HG02610 (cell line): ENCODE data around the gene COBLL1.

Experiments used
- ATAC-seq: cut with Tn5 transposase; IDR thresholded peaks from one replicate; pipeline ENCODE4 v1.9.1; 2021; ENCODE audit warnings: mild to moderate bottlenecking, moderate library complexity; ENCODE audit not compliant: unreplicated experiment

The COBLL1 gene

GRCh38 chr2:164761737-164762460, 79.7 kb downstream of the COBLL1 start:
- ATAC-seq: no peak

GRCh38 chr2:164761201-164761600, 80.4 kb downstream of the COBLL1 start:
- peak; percentile 100 for ATAC-seq

GRCh38 chr2:164760179-164760578, 81.4 kb downstream of the COBLL1 start:
- no peak for ATAC-seq

GRCh38 chr2:164757934-164758695, 83.5 kb downstream of the COBLL1 start:
- no peak for ATAC-seq

GRCh38 chr2:164756773-164757172, 84.8 kb downstream of the COBLL1 start:
- ATAC-seq: no peak

GRCh38 chr2:164755952-164756351, 85.7 kb downstream of the COBLL1 start:
- ATAC-seq: no peak

- ATAC-seq: no peak
These were observed 87.2 kb downstream of the COBLL1 start for GRCh38 chr2:164754157-164755093.

GRCh38 chr2:164752956-164753355, 88.7 kb downstream of the COBLL1 start:
- no peak for ATAC-seq

- no peak for ATAC-seq
These were observed 93.7 kb downstream of the COBLL1 start for GRCh38 chr2:164747783-164748433.

GRCh38 chr2:164747140-164747539, 94.5 kb downstream of the COBLL1 start:
- ATAC-seq: no peak

- ATAC-seq: no peak
These were observed 94.9 kb downstream of the COBLL1 start for GRCh38 chr2:164746713-164747112.

- no peak for ATAC-seq
These were observed 96.4 kb downstream of the COBLL1 start for GRCh38 chr2:164745012-164745797.

- no peak for ATAC-seq
These were observed 98.8 kb downstream of the COBLL1 start for GRCh38 chr2:164742738-164743317.

- peak; percentile 64 for ATAC-seq
These were observed 101.7 kb downstream of the COBLL1 start for GRCh38 chr2:164739966-164740365.

- peak; percentile 71 for ATAC-seq
These were observed 104.0 kb downstream of the COBLL1 start for GRCh38 chr2:164737612-164738081.

- no peak for ATAC-seq
These were observed 106.2 kb downstream of the COBLL1 start for GRCh38 chr2:164735309-164735919.

GRCh38 chr2:164734196-164734595, 107.4 kb downstream of the COBLL1 start:
- no peak for ATAC-seq

- no peak for ATAC-seq
These were observed 116.1 kb downstream of the COBLL1 start for GRCh38 chr2:164725542-164725941.
